K562 (cell line): ENCODE data around the gene YIPF2. TPM values are rescaled to one million over a fixed set of nuclear protein-coding genes. Genes with fewer than 3 reads are reported as not detected.

Experiments
- ATAC-seq: fragments of 200-7000 bp; cut with Tn5 transposase; 3 replicates; pipeline ENCODE4 v1.9.1; 2020; ENCODE audit warnings: moderate library complexity
- BruUV-seq: library from RNA; stranded (reverse); fragments of 400-500 nt; replicated peaks from 2 replicates; lab custom pipeline; 2021; lab: Mats Ljungman, UMichigan
- CTCF ChIA-PET: fragments of 300-600 bp; formaldehyde crosslinking; extraction: SDS; loops from one replicate; lab custom pipeline; 2021; ENCODE audit warnings: low intra/inter-chr PET ratio; lab: Yijun Ruan, JAX
- POLR2A ChIA-PET: fragments of 300-600, 350-650 bp; sonication (Branson Sonifier 250); formaldehyde crosslinking; extraction: SDS; loops from one replicate; lab custom pipeline; 2021; ENCODE audit warnings: antibody characterized with exemption, inconsistent platforms; lab: Yijun Ruan, JAX
- DNase-seq, 4 experiments: peaks; one replicate each; pipeline versions ENCODE4 v3.0.0 to v3.0.0-alpha.2; 2011 to 2018; ENCODE audit warnings: low spot score in 3 of 4, mixed read lengths in 3 of 4; ENCODE audit errors: extremely low read depth in 1 of 4
- FAIRE-seq: peaks from 2 replicates; lab custom pipeline; 2011; peaks lifted over from hg19 to GRCh38; lab: Jason Lieb, UNC
- H2AFZ ChIP-seq: 2 replicates; pipeline ENCODE4 v1.6.0; 2011; ENCODE audit warnings: low read depth, low read length, control low read depth, inconsistent platforms
- H3K27ac ChIP-seq: fragments of 200-600 bp; 3 replicates; pipeline ENCODE4 v1.8.0; 2011; ENCODE audit warnings: low read depth, mild to moderate bottlenecking, control low read depth, inconsistent platforms, low read length, moderate library complexity, mixed read lengths; ENCODE audit errors: extremely low read depth
- H3K27me3 ChIP-seq, 2 experiments: fragments of 300-600 bp in 1 of 2; 2 replicates in 1 of 2; 3 replicates in 1 of 2; pipeline versions ENCODE4 v1.6.0 to v1.8.0; 2011; ENCODE audit warnings: inconsistent platforms in 2 of 2, low read length in 2 of 2, mild to moderate bottlenecking in 1 of 2, mixed read lengths in 1 of 2, moderate library complexity in 1 of 2; ENCODE audit not compliant: control insufficient read depth in 2 of 2, insufficient read depth in 2 of 2
- H3K36me3 ChIP-seq: fragments of 300-600 bp; 3 replicates; pipeline ENCODE4 v1.8.0; 2011; ENCODE audit warnings: mild to moderate bottlenecking, low read length, inconsistent platforms; ENCODE audit not compliant: control insufficient read depth, insufficient read depth
- H3K4me1 ChIP-seq, 2 experiments: fragments of 200-600 bp in 1 of 2; replicated peaks in 1 of 2; 2 replicates in 1 of 2; 3 replicates in 1 of 2; pipeline versions ENCODE4 v1.5.1 to v1.8.0; 2011; ENCODE audit warnings: inconsistent platforms in 2 of 2, low read length in 2 of 2, mild to moderate bottlenecking in 1 of 2, mixed read lengths in 1 of 2, moderate library complexity in 1 of 2; ENCODE audit not compliant: control insufficient read depth in 2 of 2, insufficient read depth in 2 of 2
- H3K4me2 ChIP-seq: 2 replicates; pipeline ENCODE4 v1.6.1; 2011; ENCODE audit warnings: low read length, control low read depth, inconsistent platforms, mixed read lengths; ENCODE audit not compliant: insufficient read depth
- H3K4me3 ChIP-seq: fragments of 200-600 bp; sonication (generic), shearing (Covaris generic); 2 replicates; pipeline ENCODE4 v1.5.1; 2016; ENCODE audit warnings: control low read depth, inconsistent platforms
- H3K79me2 ChIP-seq: fragments of 200-600 bp; 3 replicates; pipeline ENCODE4 v1.8.0; 2011; ENCODE audit warnings: low read length, inconsistent platforms; ENCODE audit not compliant: control insufficient read depth, insufficient read depth
- H3K9ac ChIP-seq, 2 experiments: 2 replicates each; pipeline versions ENCODE4 v1.6.0 to v1.6.1; 2011; ENCODE audit warnings: low read depth in 2 of 2, low read length in 2 of 2, control low read depth in 1 of 2, inconsistent platforms in 1 of 2, mild to moderate bottlenecking in 1 of 2, mixed read lengths in 1 of 2; ENCODE audit not compliant: insufficient read depth in 1 of 2
- H3K9me1 ChIP-seq: one replicate; pipeline ENCODE4 v1.6.0; 2011; ENCODE audit warnings: inconsistent platforms, mild to moderate bottlenecking, low read length, moderate library complexity; ENCODE audit not compliant: control insufficient read depth, insufficient read depth
- H3K9me3 ChIP-seq: replicated peaks from 2 replicates; pipeline ENCODE4 v1.5.1; 2011; ENCODE audit warnings: low read depth, low read length, inconsistent platforms; ENCODE audit not compliant: control insufficient read depth, insufficient read depth
- H4K20me1 ChIP-seq: replicated peaks from 2 replicates; pipeline ENCODE4 v1.6.1; 2011; ENCODE audit warnings: low read length, inconsistent platforms, mixed read lengths; ENCODE audit not compliant: control insufficient read depth, insufficient read depth
- CGGBP1 ChIP-seq: fragments of 250-450 bp; sonication (Bioruptor Pico); IDR thresholded peaks from 2 replicates; pipeline ENCODE4 v1.9.0; 2021; ENCODE audit warnings: mild to moderate bottlenecking
- FIP1L1 ChIP-seq: fragments of 200-400 bp; formaldehyde crosslinking; IDR thresholded peaks from 2 replicates; pipeline ENCODE4 v1.6.1; 2018; ENCODE audit warnings: mild to moderate bottlenecking, low read depth, low read length; ENCODE audit not compliant: poor library complexity, severe bottlenecking
- GABPB1 ChIP-seq: sonication (generic); formaldehyde crosslinking; IDR thresholded peaks from 2 replicates; pipeline ENCODE4 v1.8.0; 2022; ENCODE audit warnings: mild to moderate bottlenecking, missing genetic modification reagents
- ZBTB7A ChIP-seq: IDR thresholded peaks from 2 replicates; pipeline ENCODE4 v1.6.1; 2011; ENCODE audit warnings: low read depth, mild to moderate bottlenecking, low read length, moderate library complexity, borderline replicate concordance; ENCODE audit not compliant: control insufficient read depth
- ZNF134 ChIP-seq: fragments of 250-450 bp; sonication (Bioruptor Pico); conservative IDR thresholded peaks from 2 replicates; pipeline ENCODE4 v1.4.0; 2020
- ZNF232 ChIP-seq: sonication (generic); formaldehyde crosslinking; IDR thresholded peaks from 2 replicates; pipeline ENCODE4 v1.8.0; 2022; ENCODE audit warnings: mild to moderate bottlenecking, missing genetic modification reagents
- ZNF354B ChIP-seq: fragments of 250-450 bp; sonication (Bioruptor Pico); IDR thresholded peaks from 2 replicates; pipeline ENCODE4 v1.4.0; 2020
- ZNF785 ChIP-seq: fragments of 250-450 bp; sonication (Bioruptor Pico); IDR thresholded peaks from 2 replicates; pipeline ENCODE4 v1.4.0; 2020; ENCODE audit warnings: mild to moderate bottlenecking
- WGBS: fragments of 100-300 bp; shearing (Covaris generic); methylation state at CpG from one replicate; pipeline ENCODE4 v1.1.6; 2016; ENCODE audit warnings: low coverage, mixed read lengths; ENCODE audit not compliant: insufficient coverage; ENCODE audit errors: missing lambda C conversion rate; 5-methylcytosine and 5-hydroxymethylcytosine counted together
- in situ Hi-C: fragments of 300-500 bp; cut with MboI; formaldehyde crosslinking; loops from 4 replicates; pipeline ENCODE4 v1.15.0; 2018; ENCODE audit warnings: inconsistent platforms, mixed read lengths
- intact Hi-C: fragments of 100-400 bp; cut with micrococcal nuclease; formaldehyde crosslinking; loops from 2 replicates; pipeline ENCODE4 v1.14.2; 2022
- polyA plus RNA-seq, 8 experiments: library from polyadenylated mRNA; depleted of rRNA in 4 of 8; stranded (reverse) in 5 of 8; unstranded in 3 of 8; fragments of >200 nt; fragmentation: Nextera tagmentation in 2 of 8; fragmentation: Illumina TruSeq in 1 of 8; extraction: Ambion mirVana in 2 of 8; extraction: Trizol in 1 of 8; gene quantifications; 2 replicates each; pipeline versions ENCODE4 v1.2.1 to v1.2.3, GENCODE V29; 2011 to 2014; ENCODE audit warnings: inconsistent platforms in 1 of 8, missing spikeins in 1 of 8
- total RNA-seq, 7 experiments: library from RNA; depleted of rRNA in 6 of 7; stranded (reverse); fragments of >200 nt in 6 of 7; fragmentation: Illumina TruSeq in 2 of 7; extraction: Trizol in 2 of 7; gene quantifications; 2 replicates each; pipeline versions ENCODE4 v1.2.1 to v1.2.3, GENCODE V29; 2011 to 2021; ENCODE audit warnings: low replicate concordance in 1 of 7

The YIPF2 gene
- total and polyA plus RNA-seq, 9 of the 15 experiments (the other 6 are each of a cell fraction or from before 2014, with no cell fraction given): 1.3 to 65.2 (median 31.6) TPM

- Histone ChIP-seq H3K79me2 (peaks cover 92% of the 10 kb centered on the region), H3K27me3 (no peaks in the 10 kb centered on the region), H3K4me2 (0 out of 2 replicates have a peak overlapping the region, but pooled peaks have one; percentile 11), H4K20me1 (peaks cover 27% of the 10 kb centered on the region), H2AFZ (no peak overlapping the region), H3K36me3 (peaks cover 28% of the 10 kb centered on the region; the same call in 2 of the 3 replicates), H3K27ac (no peak overlapping the region), H3K9me1 (peaks cover 8% of the 10 kb centered on the region), H3K4me3 (no peak overlapping the region), H3K4me1 (peaks cover 26 to 38% of the 10 kb centered on the region in 2 experiments), H3K9ac (no peak overlapping the region), H3K9me3 (no peaks in the 10 kb centered on the region)
- ChIA-PET CTCF (no interaction called here), POLR2A (interaction anchor here (0.8 kb wide), 1 partner anchor 9 kb away, joined by 4 read pairs; no protein-coding TSS in a partner anchor)
- FAIRE-seq (no peak), ATAC-seq (no peak), DNase-seq (no peak)
- intact Hi-C loops: no loop called here
- TF ChIP-seq FIP1L1 (no peak), ZNF232 (CRISPR knock-in tag) (no peak), GABPB1 (no peak), ZBTB7A (no peak), ZNF354B (no peak), CGGBP1 (no peak), ZNF134 (CRISPR knock-in tag) (no peak), ZNF785 (CRISPR knock-in tag) (no peak)
- WGBS: 49% methylated on average over 6 of the region's 6 CpGs
- TSS peak; percentile 6 for BruUV-seq
- in situ Hi-C loops: no loop called here
These were observed 37.0 kb upstream of the YIPF2 start for GRCh38 chr19:10965398-10965797.
